ENCODE results near the gene LOC101059915.
"Not testable (repeated sequence)": the region's sequence is repeated elsewhere in the genome, so short reads cannot be mapped to it uniquely, and the experiment has no call there.

The LOC101059915 gene

DNA sequence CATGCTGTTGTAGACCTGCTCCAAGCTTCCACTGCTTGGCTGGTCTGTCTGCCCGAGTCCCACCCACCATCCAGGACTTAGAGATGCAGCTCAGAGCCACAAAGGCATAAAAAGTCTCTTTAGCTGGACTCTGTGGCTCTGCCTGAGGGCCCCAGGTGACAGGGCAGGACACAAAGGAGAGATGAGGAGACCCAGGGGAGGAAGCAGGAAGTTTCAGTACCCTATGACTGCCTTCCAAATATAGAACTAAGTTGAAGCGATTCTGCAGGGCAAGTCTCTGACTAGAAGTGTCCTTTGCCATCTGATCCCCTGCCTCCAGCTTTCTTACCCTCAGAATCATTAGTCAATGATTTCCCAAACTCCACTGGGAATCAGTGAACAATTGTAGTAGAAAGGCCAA lies 37.9 kb upstream of the LOC101059915 start:
- Histone ChIP-seq H3K4me3 (no peak overlapping the region), H3K36me3 (replicated peaks) (no peaks in the 10 kb centered on the region), H3K9me3 (no peaks in the 10 kb centered on the region), H3K4me1 (no peaks in the 10 kb centered on the region), H3K27me3 (ENCODE audit: low read depth) (no peaks in the 10 kb centered on the region)
- in situ Hi-C loops (cut with MboI; ENCODE audit: low sequenced_read_pairs) = no loop called here
- DNase-seq (ENCODE audit: low spot score in 2 of 2) = no peak

DNA sequence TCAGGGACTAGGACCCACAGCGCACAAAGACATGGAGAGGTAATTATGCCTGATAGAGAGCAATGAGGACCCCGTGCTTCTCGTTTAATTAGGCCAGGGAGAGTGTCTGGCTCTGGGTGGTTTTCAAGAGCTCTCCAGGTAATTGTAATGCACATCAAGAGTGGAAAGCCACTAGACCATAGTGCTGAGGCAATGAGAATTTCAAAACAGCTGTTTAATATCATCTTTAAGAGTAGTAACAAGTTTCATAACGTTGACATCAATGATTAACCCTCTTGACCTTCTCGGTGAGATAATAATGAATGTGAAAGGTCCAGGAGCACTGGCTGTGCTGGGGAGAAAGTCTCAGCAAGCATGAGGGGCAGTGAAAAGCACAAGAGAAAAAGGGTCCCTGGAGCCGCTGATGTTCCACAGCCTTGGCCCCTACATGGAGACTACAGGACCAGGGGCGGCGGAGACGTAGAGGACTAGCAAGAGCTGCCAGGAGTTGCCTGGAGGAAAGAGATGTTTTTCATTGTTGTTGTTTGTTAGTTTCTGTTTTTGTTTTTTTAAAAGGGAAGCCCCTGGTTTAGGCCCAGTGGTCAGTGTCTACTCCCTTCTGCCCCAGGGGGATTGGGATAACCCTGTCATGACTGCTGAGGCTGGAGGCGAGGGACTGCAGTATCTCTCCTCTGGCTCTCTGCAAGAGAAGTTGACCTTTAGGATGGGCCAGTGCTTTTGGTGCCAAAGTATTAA lies 34.3 kb upstream of the LOC101059915 start:
- H3K4me3 ChIP-seq = no peak overlapping the region
- no peaks in the 10 kb centered on the region for H3K9me3 ChIP-seq
- DNase-seq (ENCODE audit: low spot score in 2 of 2) = no peak
- no peaks in the 10 kb centered on the region for H3K4me1 ChIP-seq
- in situ Hi-C loops (cut with MboI; ENCODE audit: low sequenced_read_pairs) = no loop called here
- no peaks in the 10 kb centered on the region for H3K36me3 ChIP-seq (replicated peaks)
- no peaks in the 10 kb centered on the region for H3K27me3 ChIP-seq (ENCODE audit: low read depth)

DNA sequence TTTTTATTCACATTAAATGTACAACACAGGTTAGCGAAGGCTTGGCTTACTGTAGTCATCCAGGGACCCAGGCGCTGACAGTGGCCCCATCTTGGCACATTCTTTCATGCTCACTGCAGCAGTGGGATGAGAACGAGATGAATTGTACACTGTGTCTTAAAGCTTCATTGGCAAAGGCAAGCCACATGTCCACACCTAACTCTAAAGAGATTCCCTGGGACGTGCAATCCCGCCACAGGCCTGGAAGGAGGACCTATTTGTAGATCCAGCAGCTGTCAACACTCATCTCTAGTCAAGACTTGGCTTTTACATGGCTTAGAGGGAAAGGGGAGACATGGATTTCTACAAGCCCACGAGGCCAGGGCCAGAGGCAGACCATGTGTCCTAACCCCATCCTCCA lies 33.0 kb upstream of the LOC101059915 start:
- Histone ChIP-seq H3K4me1 (no peaks in the 10 kb centered on the region), H3K4me3 (no peak overlapping the region), H3K27me3 (ENCODE audit: low read depth) (no peaks in the 10 kb centered on the region), H3K36me3 (replicated peaks) (no peaks in the 10 kb centered on the region), H3K9me3 (no peaks in the 10 kb centered on the region)
- in situ Hi-C loops (cut with MboI; ENCODE audit: low sequenced_read_pairs) = no loop called here
- DNase-seq (ENCODE audit: low spot score in 2 of 2) = no peak

DNA sequence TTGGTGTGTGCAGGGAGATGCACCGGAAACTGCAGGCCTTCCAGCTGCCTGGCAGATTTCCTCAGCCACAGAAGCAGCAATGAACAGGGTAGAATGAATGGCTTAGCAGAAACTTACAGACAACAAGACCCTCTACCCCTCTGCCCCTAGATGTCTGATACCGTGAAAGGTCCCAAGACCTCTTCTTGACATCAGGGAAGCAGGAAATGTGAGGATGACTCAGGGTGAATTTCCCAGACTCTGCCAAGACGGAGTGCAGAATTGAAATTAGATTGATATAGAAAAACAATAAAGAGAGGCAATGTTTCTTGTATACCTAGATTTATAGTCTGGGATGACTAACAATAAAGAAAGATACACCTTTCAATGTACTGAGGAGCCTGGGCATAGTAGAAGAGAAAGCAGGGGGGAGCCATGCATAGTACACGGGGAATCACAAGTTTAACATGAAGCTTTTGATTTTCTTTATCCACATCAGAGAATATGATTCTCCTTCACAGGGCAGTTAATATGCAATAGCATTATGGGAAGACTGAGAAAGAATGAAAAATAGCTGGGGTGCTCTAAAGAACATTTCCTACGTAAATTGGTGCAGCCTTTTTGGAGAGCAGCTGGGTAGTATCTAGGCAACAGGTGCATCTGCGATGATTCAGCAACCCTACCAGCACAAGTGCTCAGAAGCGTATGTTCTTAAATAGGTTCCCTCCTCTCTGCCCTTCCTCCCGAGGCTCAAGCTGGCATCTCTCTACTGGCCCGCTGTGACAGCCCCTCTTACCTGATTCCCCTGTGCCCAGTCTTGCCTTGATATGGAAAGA lies 30.7 kb upstream of the LOC101059915 start:
- no peak for DNase-seq (ENCODE audit: low spot score in 2 of 2)
- in situ Hi-C loops (cut with MboI; ENCODE audit: low sequenced_read_pairs) = no loop called here
- no peaks in the 10 kb centered on the region for H3K36me3 ChIP-seq (replicated peaks)
- no peaks in the 10 kb centered on the region for H3K4me1 ChIP-seq
- H3K27me3 ChIP-seq (ENCODE audit: low read depth) = no peaks in the 10 kb centered on the region
- H3K4me3 ChIP-seq = no peak overlapping the region
- H3K9me3 ChIP-seq = no peaks in the 10 kb centered on the region

DNA sequence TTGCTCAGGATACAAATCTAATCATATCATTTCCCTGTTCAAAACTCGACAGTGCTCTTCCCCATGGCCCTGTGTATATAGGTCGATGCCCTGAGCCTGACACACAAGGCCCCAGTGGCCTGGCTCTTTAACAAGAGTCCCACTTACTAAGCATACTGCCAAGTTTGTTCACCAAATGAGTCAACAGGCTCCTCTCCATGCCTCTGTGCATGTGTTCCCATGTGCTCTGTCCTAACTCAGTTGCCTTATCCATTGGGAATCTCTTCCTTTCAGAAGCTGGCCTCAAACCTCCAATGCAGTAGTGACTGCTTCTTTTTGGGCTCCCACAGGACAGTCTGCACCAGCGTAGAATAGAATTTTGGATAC lies 30.1 kb upstream of the LOC101059915 start:
- no peaks in the 10 kb centered on the region for H3K4me1 ChIP-seq
- no peaks in the 10 kb centered on the region for H3K36me3 ChIP-seq (replicated peaks)
- H3K4me3 ChIP-seq = no peak overlapping the region
- in situ Hi-C loops (cut with MboI; ENCODE audit: low sequenced_read_pairs) = no loop called here
- H3K9me3 ChIP-seq = no peaks in the 10 kb centered on the region
- no peak for DNase-seq (ENCODE audit: low spot score in 2 of 2)
- H3K27me3 ChIP-seq (ENCODE audit: low read depth) = no peaks in the 10 kb centered on the region

DNA sequence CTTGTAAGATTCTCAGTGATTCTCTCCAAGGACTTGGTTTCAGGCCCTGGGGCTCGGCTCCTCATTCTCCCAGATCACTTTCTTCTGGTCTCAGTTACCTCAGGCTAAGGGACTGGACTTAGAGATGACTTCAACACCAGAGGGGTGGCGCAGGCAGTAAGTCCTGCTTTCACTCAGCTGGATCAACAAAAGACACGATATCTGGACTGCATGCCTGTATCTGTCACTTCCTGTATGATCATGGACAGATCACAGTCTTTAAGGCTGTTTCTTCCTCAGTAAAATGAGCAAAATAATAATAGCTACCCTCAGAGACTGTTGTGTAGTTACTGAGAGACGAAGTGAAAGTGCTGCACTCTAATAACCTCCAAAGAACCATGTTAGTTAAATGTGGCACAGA lies 29.5 kb upstream of the LOC101059915 start:
- Histone ChIP-seq H3K27me3 (ENCODE audit: low read depth) (no peaks in the 10 kb centered on the region), H3K4me1 (no peaks in the 10 kb centered on the region), H3K36me3 (replicated peaks) (no peaks in the 10 kb centered on the region), H3K4me3 (no peak overlapping the region), H3K9me3 (no peaks in the 10 kb centered on the region)
- DNase-seq (ENCODE audit: low spot score in 2 of 2) = no peak
- in situ Hi-C loops (cut with MboI; ENCODE audit: low sequenced_read_pairs) = no loop called here

DNA sequence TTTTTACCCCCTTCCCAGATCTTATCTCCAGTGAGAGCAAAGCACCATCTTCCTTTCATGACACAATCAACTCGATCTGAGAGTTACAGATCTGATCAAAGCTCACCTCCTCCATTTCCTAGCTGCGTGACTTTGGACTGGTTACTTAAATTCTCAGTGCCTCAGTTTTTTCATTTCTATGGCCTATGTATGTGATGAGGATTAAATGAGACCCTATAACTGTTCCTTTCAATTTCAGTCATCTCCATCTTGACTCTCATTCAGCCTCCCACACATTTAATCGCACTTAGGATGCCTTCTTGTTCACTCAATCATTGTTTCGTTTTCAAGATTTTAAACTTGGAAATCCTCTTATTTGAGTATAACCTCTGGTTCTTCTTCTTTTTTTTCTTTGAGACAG lies 28.9 kb upstream of the LOC101059915 start:
- Histone ChIP-seq H3K4me1 (no peaks in the 10 kb centered on the region), H3K27me3 (ENCODE audit: low read depth) (no peaks in the 10 kb centered on the region), H3K36me3 (replicated peaks) (no peaks in the 10 kb centered on the region), H3K4me3 (no peak overlapping the region), H3K9me3 (no peaks in the 10 kb centered on the region)
- in situ Hi-C loops (cut with MboI; ENCODE audit: low sequenced_read_pairs) = no loop called here
- DNase-seq (ENCODE audit: low spot score in 2 of 2) = no peak

DNA sequence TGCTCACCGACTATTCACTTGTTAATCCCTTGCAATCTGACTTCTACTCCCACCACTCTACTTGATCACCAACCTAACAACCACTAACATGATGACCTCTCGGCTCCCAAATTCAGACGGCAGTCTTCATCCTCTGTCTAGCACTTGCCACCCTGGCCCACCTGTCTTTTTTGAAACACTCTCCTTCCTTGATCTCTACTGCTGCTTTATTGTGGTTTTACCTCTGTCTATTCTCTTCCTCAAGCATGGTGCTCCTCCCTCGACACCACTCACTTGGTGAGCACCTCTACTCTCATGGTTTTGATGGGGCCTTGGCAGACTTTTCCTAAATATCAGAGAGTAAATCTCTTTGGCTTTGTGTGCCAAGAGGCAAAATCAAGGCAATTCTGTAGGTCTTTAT lies 27.3 kb upstream of the LOC101059915 start:
- no peak overlapping the region for H3K4me3 ChIP-seq
- in situ Hi-C loops (cut with MboI; ENCODE audit: low sequenced_read_pairs) = no loop called here

DNA sequence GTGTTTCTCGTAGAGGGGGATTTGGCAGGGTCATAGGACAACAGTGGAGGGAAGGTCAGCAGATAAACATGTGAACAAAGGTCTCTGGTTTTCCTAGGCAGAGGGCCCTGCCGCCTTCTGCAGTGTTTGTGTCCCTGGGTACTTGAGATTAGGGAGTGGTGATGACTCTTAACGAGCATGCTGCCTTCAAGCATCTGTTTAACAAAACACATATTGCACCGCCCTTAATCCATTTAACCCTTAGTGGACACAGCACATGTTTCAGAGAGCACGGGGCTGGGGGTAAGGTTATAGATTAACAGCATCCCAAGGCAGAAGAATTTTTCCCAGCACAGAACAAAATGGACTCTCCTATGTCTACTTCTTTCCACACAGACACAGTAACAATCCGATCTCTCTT lies 22.9 kb upstream of the LOC101059915 start:
- H3K27me3 ChIP-seq (ENCODE audit: low read depth); DNase-seq (ENCODE audit: low spot score in 2 of 2); H3K36me3 ChIP-seq (replicated peaks); H3K4me3 ChIP-seq; H3K9me3 ChIP-seq; in situ Hi-C loops (cut with MboI; ENCODE audit: low sequenced_read_pairs); H3K4me1 ChIP-seq: not testable (repeated sequence)

More for the DNA sequence above, 27.3 kb upstream of the LOC101059915 start:
- Histone ChIP-seq H3K36me3 (replicated peaks) (no peaks in the 10 kb centered on the region), H3K27me3 (ENCODE audit: low read depth) (no peaks in the 10 kb centered on the region), H3K9me3 (no peaks in the 10 kb centered on the region), H3K4me1 (no peaks in the 10 kb centered on the region)
- no peak for DNase-seq (ENCODE audit: low spot score in 2 of 2)

DNA sequence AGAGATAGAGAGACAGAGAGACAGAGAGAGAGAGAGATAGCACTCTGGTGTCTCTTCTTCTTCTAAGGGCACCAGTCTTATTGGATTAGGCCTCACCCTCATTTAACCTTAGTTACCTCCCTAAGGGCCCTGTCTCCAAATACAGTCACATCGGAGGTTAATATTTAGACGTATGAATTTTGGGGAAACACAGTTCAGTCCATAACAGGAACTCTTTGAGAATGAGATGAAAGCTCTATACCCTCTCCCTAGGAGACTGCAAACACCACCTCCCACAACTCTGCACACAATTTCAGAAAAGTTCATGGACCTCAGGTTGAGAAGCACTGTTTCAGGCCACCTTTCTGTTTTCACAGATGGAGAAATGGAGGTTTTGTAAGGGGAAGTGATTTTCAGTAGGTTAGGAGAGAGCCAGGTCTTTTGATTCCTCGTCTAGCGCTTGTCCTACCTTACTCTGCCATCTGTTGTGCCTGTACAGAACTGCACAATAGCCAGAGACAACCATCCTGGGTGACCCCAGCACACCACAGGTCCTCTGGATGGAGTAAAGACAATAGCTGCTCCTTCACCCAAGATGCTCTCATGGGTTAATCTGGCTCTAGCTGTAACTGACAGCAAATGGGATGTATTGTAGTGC lies 16.9 kb upstream of the LOC101059915 start:
- Histone ChIP-seq H3K4me3 (no peak overlapping the region), H3K9me3 (peaks cover 3% of the 10 kb centered on the region), H3K27me3 (ENCODE audit: low read depth) (no peaks in the 10 kb centered on the region), H3K36me3 (replicated peaks) (no peaks in the 10 kb centered on the region), H3K4me1 (no peaks in the 10 kb centered on the region)
- in situ Hi-C loops (cut with MboI; ENCODE audit: low sequenced_read_pairs) = no loop called here
- no peak for DNase-seq (ENCODE audit: low spot score in 2 of 2)

DNA sequence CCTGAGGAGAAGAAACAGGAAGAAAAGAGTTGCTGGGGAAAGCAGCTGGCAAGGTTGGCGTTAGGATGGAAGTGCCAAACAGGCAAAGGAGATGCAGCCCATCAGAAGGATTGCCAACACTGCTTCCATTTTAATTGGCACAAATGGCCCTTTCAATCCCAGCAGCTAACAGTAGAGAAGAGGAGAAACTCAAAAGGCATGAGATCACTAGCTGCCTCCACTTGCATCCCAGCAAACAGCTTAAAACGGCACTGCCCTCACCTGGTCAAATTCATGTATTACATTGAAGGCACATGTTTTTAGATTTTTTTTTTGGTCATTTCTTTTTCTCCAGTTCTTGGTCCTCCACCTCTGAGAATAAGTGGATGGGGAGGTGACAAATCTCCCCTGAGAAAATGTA lies 14.9 kb upstream of the LOC101059915 start:
- peak; percentile 32 to 75 for DNase-seq (ENCODE audit: low spot score in 2 of 2)
- H3K27me3 ChIP-seq (ENCODE audit: low read depth) = no peaks in the 10 kb centered on the region
- in situ Hi-C loops (cut with MboI; ENCODE audit: low sequenced_read_pairs) = no loop called here

DNA sequence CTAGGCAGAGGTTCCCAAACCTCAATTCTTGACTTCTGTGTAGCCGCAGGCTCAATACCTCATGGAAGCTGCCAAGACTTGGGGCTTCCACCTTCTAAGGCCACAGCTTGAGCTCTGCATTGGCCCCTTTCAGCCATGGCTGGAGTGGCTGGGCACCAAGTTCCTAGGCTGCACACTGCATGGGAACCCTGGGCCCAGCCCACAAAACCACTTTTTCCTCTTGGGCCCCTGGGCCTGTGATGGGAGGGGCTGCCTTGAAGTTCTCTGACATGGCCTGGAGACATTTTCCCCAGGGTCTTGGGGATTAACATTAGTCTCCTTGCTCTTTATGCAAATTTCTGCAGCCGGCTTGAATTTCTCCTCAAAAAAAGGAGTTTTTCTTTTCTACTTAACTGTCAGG lies 14.0 kb upstream of the LOC101059915 start:
- DNase-seq (ENCODE audit: low spot score in 2 of 2) = no peak
- H3K4me1 ChIP-seq = no peaks in the 10 kb centered on the region
- no peaks in the 10 kb centered on the region for H3K36me3 ChIP-seq (replicated peaks)
- peaks cover 3% of the 10 kb centered on the region for H3K9me3 ChIP-seq
- in situ Hi-C loops (cut with MboI; ENCODE audit: low sequenced_read_pairs) = no loop called here
- no peak overlapping the region for H3K4me3 ChIP-seq
- no peaks in the 10 kb centered on the region for H3K27me3 ChIP-seq (ENCODE audit: low read depth)

More for the DNA sequence above, 14.9 kb upstream of the LOC101059915 start:
- peaks cover 3% of the 10 kb centered on the region for H3K9me3 ChIP-seq
- no peaks in the 10 kb centered on the region for H3K4me1 ChIP-seq
- H3K4me3 ChIP-seq = no peak overlapping the region
- H3K36me3 ChIP-seq (replicated peaks) = no peaks in the 10 kb centered on the region

DNA sequence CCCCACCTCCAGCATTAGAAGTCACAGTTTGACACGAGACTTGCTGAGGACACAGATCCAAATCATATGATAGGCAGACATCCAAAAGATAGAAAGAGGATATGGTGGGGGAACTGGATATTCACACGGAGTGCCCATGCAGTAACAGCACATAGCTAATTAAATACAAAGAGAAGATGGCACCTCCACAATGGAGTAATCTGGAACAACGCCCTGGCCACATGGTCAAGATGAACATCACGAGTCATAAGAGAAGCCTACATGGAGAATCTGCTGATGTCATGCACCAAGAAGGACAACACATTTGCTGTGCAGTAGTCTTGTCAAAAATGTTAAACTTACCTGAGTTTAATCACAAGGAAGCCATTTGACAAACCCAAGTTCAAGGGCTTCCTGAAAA lies 10.1 kb upstream of the LOC101059915 start:
- in situ Hi-C loops (cut with MboI; ENCODE audit: low sequenced_read_pairs) = no loop called here
- Histone ChIP-seq H3K27me3 (ENCODE audit: low read depth) (no peaks in the 10 kb centered on the region), H3K4me3 (no peak overlapping the region), H3K36me3 (replicated peaks) (no peaks in the 10 kb centered on the region), H3K4me1 (no peaks in the 10 kb centered on the region), H3K9me3 (no peaks in the 10 kb centered on the region)
- DNase-seq (ENCODE audit: low spot score in 2 of 2) = no peak

DNA sequence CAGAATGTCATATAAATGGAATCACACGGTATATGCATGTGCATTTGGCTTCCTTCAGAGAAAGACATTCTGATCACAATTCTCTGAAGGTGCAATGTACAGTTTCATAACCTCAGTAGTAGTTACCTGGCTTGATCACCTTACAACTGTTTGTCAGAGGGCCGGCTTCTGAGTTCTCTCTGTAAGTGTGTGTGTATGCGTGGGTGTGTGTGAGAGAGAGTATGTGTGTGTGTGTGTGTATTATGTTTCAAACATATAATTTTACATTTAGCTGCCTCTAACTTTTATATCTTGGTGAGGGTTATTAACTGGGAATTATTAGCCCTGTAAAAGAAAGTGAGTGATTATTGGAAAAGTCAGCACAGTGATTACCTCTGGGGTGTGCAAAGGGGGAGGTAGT lies 8.0 kb upstream of the LOC101059915 start:
- Histone ChIP-seq H3K4me3 (no peak overlapping the region), H3K27me3 (ENCODE audit: low read depth) (no peaks in the 10 kb centered on the region), H3K4me1 (no peaks in the 10 kb centered on the region), H3K36me3 (replicated peaks) (no peaks in the 10 kb centered on the region), H3K9me3 (no peaks in the 10 kb centered on the region)
- DNase-seq (ENCODE audit: low spot score in 2 of 2) = no peak
- in situ Hi-C loops (cut with MboI; ENCODE audit: low sequenced_read_pairs) = no loop called here

All from HAP-1 (cell line).